Neural cell (in vitro differentiated cells): ENCODE measurements around the gene SOX18. TPM values are rescaled to one million over a fixed set of nuclear protein-coding genes. Genes with fewer than 3 reads are reported as not detected.

Source experiments
- H2AFZ ChIP-seq: fragments of 200-600, 300-800 bp; sonication (generic), shearing (Covaris generic); 2 replicates; pipeline ENCODE4 v1.6.0; 2014; ENCODE audit warnings: low read depth, mild to moderate bottlenecking, antibody characterized with exemption, low read length, moderate library complexity
- H3F3A ChIP-seq: fragments of 200-600 bp; shearing (Covaris generic); 2 replicates; pipeline ENCODE4 v1.6.1; 2016; ENCODE audit warnings: mild to moderate bottlenecking, moderate library complexity, mixed read lengths, antibody characterized with exemption, low read length; ENCODE audit not compliant: insufficient read depth, poor library complexity, severe bottlenecking
- H3K27ac ChIP-seq: fragments of 200-600, 300-800 bp; sonication (generic), shearing (Covaris generic); 2 replicates; pipeline ENCODE4 v1.5.1; 2014; ENCODE audit warnings: mild to moderate bottlenecking, low read length, moderate library complexity
- H3K27me3 ChIP-seq: fragments of 300-800, 200-600 bp; sonication (generic), shearing (Covaris generic); 2 replicates; pipeline ENCODE4 v1.6.0; 2014; ENCODE audit warnings: mild to moderate bottlenecking, low read depth, low read length, moderate library complexity; ENCODE audit not compliant: insufficient read depth
- H3K36me3 ChIP-seq: fragments of 300-800, 200-600 bp; sonication (generic), shearing (Covaris generic); 2 replicates; pipeline ENCODE4 v1.5.1; 2014; ENCODE audit warnings: mild to moderate bottlenecking, antibody characterized with exemption, low read length, moderate library complexity; ENCODE audit not compliant: insufficient read depth
- H3K4me2 ChIP-seq: fragments of 300-800, 200-600 bp; sonication (generic), shearing (Covaris generic); 2 replicates; pipeline ENCODE4 v1.6.0; 2014; ENCODE audit warnings: mild to moderate bottlenecking, low read length
- H3K4me3 ChIP-seq: fragments of 300-800, 200-600 bp; sonication (generic), shearing (Covaris generic); 2 replicates; pipeline ENCODE4 v1.5.1; 2014; ENCODE audit warnings: mild to moderate bottlenecking, low read length, moderate library complexity
- H3K79me2 ChIP-seq: fragments of 200-600 bp; shearing (Covaris generic); replicated peaks from 2 replicates; pipeline ENCODE4 v1.6.0; 2014; ENCODE audit warnings: mild to moderate bottlenecking, low read length, moderate library complexity; ENCODE audit not compliant: insufficient read depth
- H3K9ac ChIP-seq: fragments of 300-800, 200-600 bp; sonication (generic), shearing (Covaris generic); 2 replicates; pipeline ENCODE4 v1.6.1; 2016; ENCODE audit warnings: mild to moderate bottlenecking, low read length, mixed read lengths
- H3K9me2 ChIP-seq: fragments of 200-600 bp; shearing (Covaris generic); 2 replicates; pipeline ENCODE4 v1.6.1; 2016; ENCODE audit warnings: mild to moderate bottlenecking, low read length, mixed read lengths; ENCODE audit not compliant: insufficient read depth
- H3K9me3 ChIP-seq: fragments of 200-600, 300-800 bp; sonication (generic), shearing (Covaris generic); 2 replicates; pipeline ENCODE4 v1.6.1; 2016; ENCODE audit warnings: mild to moderate bottlenecking, mixed run types, low read length, moderate library complexity, mixed read lengths
- H4K20me1 ChIP-seq: fragments of 200-600 bp; shearing (Covaris generic); 2 replicates; pipeline ENCODE4 v1.6.1; 2016; ENCODE audit warnings: mild to moderate bottlenecking, mixed run types; ENCODE audit not compliant: insufficient read depth
- EP300 ChIP-seq: fragments of 450-650 bp; conservative IDR thresholded peaks from 2 replicates; pipeline ENCODE4 v1.6.1; 2014; ENCODE audit warnings: antibody characterized with exemption, mild to moderate bottlenecking, moderate library complexity; ENCODE audit not compliant: poor library complexity, severe bottlenecking
- EZH2 ChIP-seq: fragments of 200-600, 300-800 bp; shearing (Covaris generic), sonication (generic); IDR thresholded peaks from 2 replicates; pipeline ENCODE4 v1.6.1; 2014; ENCODE audit warnings: antibody characterized with exemption, low read length, borderline replicate concordance, mild to moderate bottlenecking; ENCODE audit not compliant: insufficient read depth, poor library complexity, severe bottlenecking
- MXI1 ChIP-seq: fragments of 450-650 bp; conservative IDR thresholded peaks from 2 replicates; pipeline ENCODE4 v1.6.1; 2014; ENCODE audit warnings: antibody characterized with exemption, mild to moderate bottlenecking; ENCODE audit not compliant: poor library complexity, severe bottlenecking
- POLR2AphosphoS5 ChIP-seq: IDR thresholded peaks from 2 replicates; pipeline ENCODE4 v1.6.1; 2012
- RAD21 ChIP-seq: fragments of 450-650 bp; conservative IDR thresholded peaks from 2 replicates; pipeline ENCODE4 v1.6.1; 2014; ENCODE audit warnings: antibody characterized with exemption, mild to moderate bottlenecking, moderate library complexity
- REST ChIP-seq: IDR thresholded peaks from 2 replicates; pipeline ENCODE4 v1.6.1; 2012; ENCODE audit warnings: borderline replicate concordance
- SMC3 ChIP-seq: fragments of 450-650 bp; conservative IDR thresholded peaks from 2 replicates; pipeline ENCODE4 v1.6.1; 2014; ENCODE audit warnings: antibody characterized with exemption, mild to moderate bottlenecking, moderate library complexity; ENCODE audit not compliant: poor library complexity
- TAF1 ChIP-seq: IDR thresholded peaks from 2 replicates; pipeline ENCODE4 v1.6.1; 2012; ENCODE audit warnings: low read depth
- polyA plus RNA-seq: library from polyadenylated mRNA; depleted of rRNA; stranded (reverse); fragments of >200 nt; gene quantifications from 2 replicates; pipeline ENCODE4 v1.2.3, GENCODE V29; 2014
- TF ChIP-seq, protein P1 (sequence below): fragments of 450-650 bp; IDR thresholded peaks from 2 replicates; pipeline ENCODE4 v1.5.1; 2014; ENCODE audit warnings: antibody characterized with exemption, mild to moderate bottlenecking, moderate library complexity; ENCODE audit not compliant: poor library complexity, severe bottlenecking

SOX18 gene
- polyA plus RNA-seq, 1 donor from 2014 or later = 0.12 TPM

DNA sequence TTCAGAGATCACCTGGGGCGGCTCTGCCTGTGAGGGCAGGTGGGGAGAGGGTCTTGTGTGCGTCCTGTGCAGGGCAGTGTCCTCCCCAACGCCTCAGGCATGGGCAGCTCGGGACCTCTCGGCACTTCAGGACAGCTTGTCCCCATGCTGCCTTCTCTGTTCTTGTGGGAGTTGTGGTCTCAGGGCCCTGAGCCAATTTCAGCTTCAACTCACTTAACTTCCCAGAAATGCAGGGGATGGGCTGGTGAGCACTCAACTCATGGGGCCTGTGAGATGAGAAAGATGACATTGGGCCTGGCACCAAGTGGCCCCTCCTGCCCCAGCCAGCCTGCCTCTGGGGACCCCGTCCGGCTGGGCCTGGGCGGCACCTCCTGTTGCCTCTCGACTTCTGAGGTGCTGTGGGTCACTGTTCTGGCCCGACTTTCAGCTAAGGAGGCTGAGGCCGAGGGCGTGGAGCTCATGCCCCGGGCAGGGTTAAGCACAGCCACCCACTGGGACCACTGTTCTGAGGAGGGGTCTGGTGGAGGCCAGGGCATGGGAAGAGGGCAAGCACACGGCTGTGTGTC, 23.1 kb upstream of the SOX18 start:
- no peak overlapping the region for H3K9ac ChIP-seq
- no peak overlapping the region for H3K4me3 ChIP-seq
- H3K9me2 ChIP-seq = no peaks in the 10 kb centered on the region
- no peaks in the 10 kb centered on the region for H3K9me3 ChIP-seq
- H3F3A ChIP-seq = no peaks in the 10 kb centered on the region
- H4K20me1 ChIP-seq = no peaks in the 10 kb centered on the region
- no peak overlapping the region for H3K27ac ChIP-seq
- no peaks in the 10 kb centered on the region for H3K79me2 ChIP-seq
- no peak overlapping the region for H3K4me2 ChIP-seq
- no peak overlapping the region for H2AFZ ChIP-seq
- no peaks in the 10 kb centered on the region for H3K36me3 ChIP-seq
- H3K27me3 ChIP-seq = no peaks in the 10 kb centered on the region
- TF ChIP-seq MXI1 (no peak), TAF1 (no peak), EZH2 (no peak), RAD21 (no peak), SMC3 (no peak), REST (no peak), POLR2AphosphoS5 (no peak), EP300 (no peak)
- TF ChIP-seq, protein P1, sequence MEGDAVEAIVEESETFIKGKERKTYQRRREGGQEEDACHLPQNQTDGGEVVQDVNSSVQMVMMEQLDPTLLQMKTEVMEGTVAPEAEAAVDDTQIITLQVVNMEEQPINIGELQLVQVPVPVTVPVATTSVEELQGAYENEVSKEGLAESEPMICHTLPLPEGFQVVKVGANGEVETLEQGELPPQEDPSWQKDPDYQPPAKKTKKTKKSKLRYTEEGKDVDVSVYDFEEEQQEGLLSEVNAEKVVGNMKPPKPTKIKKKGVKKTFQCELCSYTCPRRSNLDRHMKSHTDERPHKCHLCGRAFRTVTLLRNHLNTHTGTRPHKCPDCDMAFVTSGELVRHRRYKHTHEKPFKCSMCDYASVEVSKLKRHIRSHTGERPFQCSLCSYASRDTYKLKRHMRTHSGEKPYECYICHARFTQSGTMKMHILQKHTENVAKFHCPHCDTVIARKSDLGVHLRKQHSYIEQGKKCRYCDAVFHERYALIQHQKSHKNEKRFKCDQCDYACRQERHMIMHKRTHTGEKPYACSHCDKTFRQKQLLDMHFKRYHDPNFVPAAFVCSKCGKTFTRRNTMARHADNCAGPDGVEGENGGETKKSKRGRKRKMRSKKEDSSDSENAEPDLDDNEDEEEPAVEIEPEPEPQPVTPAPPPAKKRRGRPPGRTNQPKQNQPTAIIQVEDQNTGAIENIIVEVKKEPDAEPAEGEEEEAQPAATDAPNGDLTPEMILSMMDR = no peak

GRCh38 chr20:64071341-64072332, 22.2 kb upstream of the SOX18 start:
- Histone ChIP-seq H3K9me2 (no peaks in the 10 kb centered on the region), H3K9me3 (no peaks in the 10 kb centered on the region), H3K4me2 (no peak overlapping the region), H3K27ac (no peak overlapping the region), H3K36me3 (no peaks in the 10 kb centered on the region), H3K27me3 (no peaks in the 10 kb centered on the region), H3K79me2 (no peaks in the 10 kb centered on the region), H3K4me3 (no peak overlapping the region), H3K9ac (no peak overlapping the region), H4K20me1 (no peaks in the 10 kb centered on the region), H2AFZ (no peak overlapping the region), H3F3A (no peaks in the 10 kb centered on the region)
- TF ChIP-seq EP300 = no peak
